Mononuclear cell (primary cell): ENCODE results near the gene SATL1. TPM values are rescaled to one million over a fixed set of nuclear protein-coding genes. Genes with fewer than 3 reads are reported as not detected.
A peak's percentile ranks its signal among the peaks of the same experiment; 100 is the strongest.
"Not testable (repeated sequence)": the region's sequence is repeated elsewhere in the genome, so short reads cannot be mapped to it uniquely, and the experiment has no call there.

Experiments used
- H3K27me3 ChIP-seq: 2 replicates; pipeline ENCODE4 v1.6.0; 2011; ENCODE audit warnings: low read length, control low read depth; ENCODE audit not compliant: insufficient read depth
- H3K4me1 ChIP-seq: 2 replicates; pipeline ENCODE4 v1.5.1; 2011; ENCODE audit warnings: mild to moderate bottlenecking, low read length, control low read depth; ENCODE audit not compliant: insufficient read depth
- H3K4me3 ChIP-seq: 2 replicates; pipeline ENCODE4 v1.5.1; 2011; ENCODE audit warnings: mild to moderate bottlenecking, low read length, moderate library complexity
- H3K9me3 ChIP-seq: 2 replicates; pipeline ENCODE4 v1.5.1; 2011; ENCODE audit warnings: low read depth, mild to moderate bottlenecking, control low read depth, low read length
- total RNA-seq: library from RNA; depleted of rRNA; stranded (reverse); fragments of >200 nt; gene quantifications from one replicate; pipeline ENCODE4 v1.2.3, GENCODE V29; 2012

SATL1 gene
- total RNA-seq = not detected

GRCh38 chrX:85243761-85244449 lies at the start of gene SATL1, which contains the start of gene ZNF711:
Gene SATL1 (minus strand): TSS chrX:85243779. CDS start chrX:85108968, 134,811 bp downstream.
Gene ZNF711 (plus strand): TSS chrX:85243991. CDS start chrX:85247573, 3,582 bp downstream.
- H3K9me3 ChIP-seq = no peaks in the 10 kb centered on the region
- no peaks in the 10 kb centered on the region for H3K27me3 ChIP-seq
- H3K4me1 ChIP-seq = no peaks in the 10 kb centered on the region
- H3K4me3 ChIP-seq = peak within 1 kb of the TSS; percentile 43

- no peak overlapping the region for H3K4me3 ChIP-seq
- no peaks in the 10 kb centered on the region for H3K27me3 ChIP-seq
- no peaks in the 10 kb centered on the region for H3K9me3 ChIP-seq
- no peaks in the 10 kb centered on the region for H3K4me1 ChIP-seq
Measured at GRCh38 chrX:85288992-85289723, 45.6 kb upstream of the SATL1 start.

- not testable (repeated sequence) for H3K4me3 ChIP-seq, H3K9me3 ChIP-seq, H3K4me1 ChIP-seq, H3K27me3 ChIP-seq
Measured at GRCh38 chrX:85285286-85285685, 41.7 kb upstream of the SATL1 start.

GRCh38 chrX:85244450-85245211 lies 1.1 kb upstream of the SATL1 start:
- Histone ChIP-seq H3K27me3 (no peaks in the 10 kb centered on the region), H3K4me1 (no peaks in the 10 kb centered on the region), H3K9me3 (no peaks in the 10 kb centered on the region), H3K4me3 (peak overlapping the region; percentile 43)

GRCh38 chrX:85243155-85243554 lies 424 bp downstream of the SATL1 start:
- Histone ChIP-seq H3K9me3 (no peaks in the 10 kb centered on the region), H3K4me1 (no peaks in the 10 kb centered on the region), H3K27me3 (no peaks in the 10 kb centered on the region), H3K4me3 (no peak overlapping the region)

GRCh38 chrX:85223359-85223758 lies 20.2 kb downstream of the SATL1 start:
- Histone ChIP-seq H3K4me1 (no peaks in the 10 kb centered on the region), H3K4me3 (no peak overlapping the region), H3K27me3 (no peaks in the 10 kb centered on the region), H3K9me3 (no peaks in the 10 kb centered on the region)

GRCh38 chrX:85221361-85221760 lies 22.2 kb downstream of the SATL1 start:
- Histone ChIP-seq H3K27me3 (no peaks in the 10 kb centered on the region), H3K9me3 (no peaks in the 10 kb centered on the region), H3K4me3 (no peak overlapping the region), H3K4me1 (no peaks in the 10 kb centered on the region)

GRCh38 chrX:85215946-85216345 lies 27.6 kb downstream of the SATL1 start:
- Histone ChIP-seq H3K27me3 (no peaks in the 10 kb centered on the region), H3K4me3 (no peak overlapping the region), H3K9me3 (no peaks in the 10 kb centered on the region), H3K4me1 (no peaks in the 10 kb centered on the region)

GRCh38 chrX:85213792-85214530 lies 29.6 kb downstream of the SATL1 start:
- Histone ChIP-seq H3K27me3 (no peaks in the 10 kb centered on the region), H3K9me3 (no peaks in the 10 kb centered on the region), H3K4me1 (no peaks in the 10 kb centered on the region), H3K4me3 (no peak overlapping the region)

GRCh38 chrX:85203461-85203970 lies 40.1 kb downstream of the SATL1 start:
- Histone ChIP-seq H3K4me3 (no peak overlapping the region), H3K4me1 (no peaks in the 10 kb centered on the region), H3K27me3 (no peaks in the 10 kb centered on the region), H3K9me3 (no peaks in the 10 kb centered on the region)

- no peak overlapping the region for H3K4me3 ChIP-seq
- H3K9me3 ChIP-seq = no peaks in the 10 kb centered on the region
- H3K27me3 ChIP-seq = no peaks in the 10 kb centered on the region
- H3K4me1 ChIP-seq = no peaks in the 10 kb centered on the region
Measured at GRCh38 chrX:85196319-85196718, 47.3 kb downstream of the SATL1 start.

GRCh38 chrX:85159644-85160043 lies 83.9 kb downstream of the SATL1 start:
- Histone ChIP-seq H3K4me1 (no peaks in the 10 kb centered on the region), H3K27me3 (no peaks in the 10 kb centered on the region), H3K9me3 (no peaks in the 10 kb centered on the region), H3K4me3 (no peak overlapping the region)

- Histone ChIP-seq H3K4me3 (no peak overlapping the region), H3K27me3 (no peaks in the 10 kb centered on the region), H3K4me1 (no peaks in the 10 kb centered on the region), H3K9me3 (no peaks in the 10 kb centered on the region)
Measured at GRCh38 chrX:85140964-85141363, 102.6 kb downstream of the SATL1 start.

- H3K27me3 ChIP-seq = no peaks in the 10 kb centered on the region
- H3K9me3 ChIP-seq = no peaks in the 10 kb centered on the region
- no peaks in the 10 kb centered on the region for H3K4me1 ChIP-seq
- H3K4me3 ChIP-seq = no peak overlapping the region
Measured at GRCh38 chrX:85139422-85139821, 104.2 kb downstream of the SATL1 start.
